H9 (cell line): ENCODE data around the gene EEF1AKMT3. TPM values are rescaled to one million over a fixed set of nuclear protein-coding genes. Genes with fewer than 3 reads are reported as not detected.

ENCODE experiments used
- DNase-seq: peaks from one replicate; pipeline ENCODE4 v3.0.0-alpha.2; 2017
- H2AFZ ChIP-seq: one replicate; pipeline ENCODE4 v1.6.1; 2013; ENCODE audit warnings: mild to moderate bottlenecking, low read length, control low read depth, moderate library complexity
- H2AK5ac ChIP-seq: 2 replicates; pipeline ENCODE4 v1.6.1; 2013; ENCODE audit warnings: low read length, control low read depth, mixed read lengths; ENCODE audit not compliant: insufficient read length
- H2BK120ac ChIP-seq: one replicate; pipeline ENCODE4 v1.6.1; 2013; ENCODE audit warnings: low read depth, mild to moderate bottlenecking, low read length, control low read depth, inconsistent platforms; ENCODE audit not compliant: poor library complexity, severe bottlenecking
- H2BK12ac ChIP-seq: 2 replicates; pipeline ENCODE4 v1.6.1; 2013; ENCODE audit warnings: low read length, control low read depth, mixed read lengths, low read depth; ENCODE audit not compliant: insufficient read length
- H2BK15ac ChIP-seq: 2 replicates; pipeline ENCODE4 v1.6.1; 2013; ENCODE audit warnings: low read depth, low read length, control low read depth
- H2BK20ac ChIP-seq: one replicate; pipeline ENCODE4 v1.6.1; 2013; ENCODE audit warnings: low read depth, mild to moderate bottlenecking, low read length, control low read depth, inconsistent platforms; ENCODE audit not compliant: poor library complexity, severe bottlenecking
- H2BK5ac ChIP-seq: 2 replicates; pipeline ENCODE4 v1.6.1; 2013; ENCODE audit warnings: low read length, control low read depth, mixed read lengths; ENCODE audit not compliant: insufficient read length
- H3K14ac ChIP-seq: 2 replicates; pipeline ENCODE4 v1.6.1; 2013; ENCODE audit warnings: low read length, control low read depth; ENCODE audit not compliant: insufficient read depth
- H3K18ac ChIP-seq: 2 replicates; pipeline ENCODE4 v1.6.1; 2013; ENCODE audit warnings: low read depth, mild to moderate bottlenecking, mixed read lengths, low read length, control low read depth; ENCODE audit not compliant: insufficient read length
- H3K23ac ChIP-seq: 2 replicates; pipeline ENCODE4 v1.6.1; 2013; ENCODE audit warnings: low read length, control low read depth, mixed read lengths, low read depth; ENCODE audit not compliant: insufficient read length
- H3K23me2 ChIP-seq: 2 replicates; pipeline ENCODE4 v1.6.1; 2013; ENCODE audit warnings: low read depth, mild to moderate bottlenecking, mixed read lengths, low read length, control low read depth; ENCODE audit not compliant: insufficient read length, poor library complexity, severe bottlenecking
- H3K27ac ChIP-seq: 2 replicates; pipeline ENCODE4 v1.5.1; 2013; ENCODE audit warnings: low read length, control low read depth, mixed read lengths, low read depth; ENCODE audit not compliant: insufficient read length
- H3K27me3 ChIP-seq: 2 replicates; pipeline ENCODE4 v1.6.1; 2013; ENCODE audit warnings: low read length, control low read depth, inconsistent platforms; ENCODE audit not compliant: insufficient read depth
- H3K4ac ChIP-seq: 2 replicates; pipeline ENCODE4 v1.6.1; 2013; ENCODE audit warnings: low read depth, mild to moderate bottlenecking, control low read depth, inconsistent platforms, low read length, moderate library complexity
- H3K4me1 ChIP-seq: 2 replicates; pipeline ENCODE4 v1.6.1; 2013; ENCODE audit warnings: low read length, control low read depth, inconsistent platforms; ENCODE audit not compliant: insufficient read depth
- H3K4me2 ChIP-seq: 2 replicates; pipeline ENCODE4 v1.6.1; 2013; ENCODE audit warnings: low read length, control low read depth, mixed read lengths; ENCODE audit not compliant: insufficient read length, insufficient read depth
- H3K56ac ChIP-seq: 2 replicates; pipeline ENCODE4 v1.6.1; 2013; ENCODE audit warnings: low read depth, mild to moderate bottlenecking, mixed read lengths, low read length, control low read depth; ENCODE audit not compliant: insufficient read length
- H3K79me1 ChIP-seq: 2 replicates; pipeline ENCODE4 v1.6.1; 2013; ENCODE audit warnings: low read depth, mild to moderate bottlenecking, moderate library complexity, low read length, control low read depth, inconsistent platforms; ENCODE audit not compliant: insufficient read depth, poor library complexity, severe bottlenecking
- H3K79me2 ChIP-seq: 2 replicates; pipeline ENCODE4 v1.6.1; 2013; ENCODE audit warnings: low read length, control low read depth, inconsistent platforms; ENCODE audit not compliant: insufficient read depth
- H3K9ac ChIP-seq: 2 replicates; pipeline ENCODE4 v1.6.1; 2013; ENCODE audit warnings: low read length, control low read depth, mixed read lengths; ENCODE audit not compliant: insufficient read length; ENCODE audit errors: extremely low read depth
- H3K9me3 ChIP-seq: one replicate; pipeline ENCODE4 v1.6.1; 2013; ENCODE audit warnings: low read depth, low read length, inconsistent platforms; ENCODE audit not compliant: control insufficient read depth
- H3T11ph ChIP-seq: one replicate; pipeline ENCODE4 v1.6.1; 2013; ENCODE audit warnings: mild to moderate bottlenecking, low read length, control low read depth, inconsistent platforms
- H4K20me1 ChIP-seq: one replicate; pipeline ENCODE4 v1.6.1; 2013; ENCODE audit not compliant: control insufficient read depth, insufficient read length, insufficient read depth
- H4K5ac ChIP-seq: 2 replicates; pipeline ENCODE4 v1.6.1; 2013; ENCODE audit warnings: low read depth, mild to moderate bottlenecking, mixed read lengths, low read length, control low read depth; ENCODE audit not compliant: insufficient read length
- H4K8ac ChIP-seq: replicated peaks from 2 replicates; pipeline ENCODE4 v1.6.1; 2013; ENCODE audit warnings: low read length, control low read depth, mixed read lengths, low read depth; ENCODE audit not compliant: insufficient read length
- H4K91ac ChIP-seq: 2 replicates; pipeline ENCODE4 v1.6.1; 2013; ENCODE audit warnings: low read depth, mild to moderate bottlenecking, moderate library complexity, mixed read lengths, low read length, control low read depth; ENCODE audit not compliant: insufficient read length
- H3K27ac Mint-ChIP-seq, 3 experiments: 2 replicates in 2 of 3; 3 replicates in 1 of 3; pipeline ENCODE4 v1.8.0; 2020 to 2021; ENCODE audit warnings: mixed read lengths in 3 of 3, mild to moderate bottlenecking in 1 of 3, moderate library complexity in 1 of 3
- H3K27me3 Mint-ChIP-seq: 2 replicates; pipeline ENCODE4 v1.8.0; 2021; ENCODE audit warnings: low read depth, mild to moderate bottlenecking, moderate library complexity, mixed read lengths
- H3K36me3 Mint-ChIP-seq, 3 experiments: 2 replicates in 2 of 3; 3 replicates in 1 of 3; pipeline ENCODE4 v1.8.0; 2020 to 2021; ENCODE audit warnings: low read depth in 3 of 3, mixed read lengths in 3 of 3; ENCODE audit not compliant: insufficient read depth in 1 of 3
- H3K4me1 Mint-ChIP-seq, 2 experiments: 2 replicates each; pipeline ENCODE4 v1.8.0; 2020; ENCODE audit warnings: mixed read lengths in 2 of 2
- H3K4me3 Mint-ChIP-seq, 2 experiments: 2 replicates in 1 of 2; 3 replicates in 1 of 2; pipeline ENCODE4 v1.8.0; 2020 to 2021; ENCODE audit warnings: mild to moderate bottlenecking in 2 of 2, mixed read lengths in 2 of 2, moderate library complexity in 1 of 2
- H3K9me3 Mint-ChIP-seq, 2 experiments: 2 replicates in 1 of 2; 3 replicates in 1 of 2; pipeline ENCODE4 v1.8.0; 2020; ENCODE audit warnings: mild to moderate bottlenecking in 2 of 2, mixed read lengths in 2 of 2, moderate library complexity in 1 of 2
- WGBS: extraction: QIAGEN DNeasy Blood & Tissue Kit; methylation state at CpG from one replicate; pipeline ENCODE4 v1.1.7; 2013; ENCODE audit warnings: missing lambda C conversion rate, low lambda C conversion rate, mixed read lengths; ENCODE audit not compliant: insufficient read length; ENCODE audit errors: extremely low coverage; 5-methylcytosine and 5-hydroxymethylcytosine counted together
- total RNA-seq: library from RNA; stranded (reverse); gene quantifications from 2 replicates; pipeline ENCODE4 v1.2.1, GENCODE V29; 2021
- TF ChIP-seq, protein P1 (sequence below): fragments of 200-600 bp; sonication (generic); conservative IDR thresholded peaks from 3 replicates; pipeline ENCODE4 v1.8.0; 2021; ENCODE audit warnings: antibody characterized with exemption, mild to moderate bottlenecking

The EEF1AKMT3 gene
- total RNA-seq, 1 experiment from 2014 or later, result 2.9 TPM

DNA sequence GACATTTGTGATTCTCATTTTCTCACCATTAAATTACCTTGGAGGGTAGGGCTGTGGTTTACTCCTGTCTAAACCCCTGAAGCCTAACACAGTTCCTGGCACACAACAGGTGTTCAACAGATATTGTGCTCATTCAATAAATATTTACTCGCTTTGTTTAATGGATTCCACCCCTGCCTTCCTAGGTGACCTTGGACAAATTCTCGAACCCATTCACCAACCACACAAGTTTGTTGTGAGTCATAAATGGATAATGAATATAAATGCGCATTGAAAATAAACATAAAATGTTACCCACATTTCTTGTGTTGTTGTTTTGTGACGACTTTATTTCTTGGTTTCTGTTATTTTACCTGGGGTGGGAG lies 9.8 kb downstream of the EEF1AKMT3 start:
- no peaks in the 10 kb centered on the region for H3K27me3 ChIP-seq
- H3K79me2 ChIP-seq, result no peaks in the 10 kb centered on the region; the same call in 1 of the 2 replicates
- no peaks in the 10 kb centered on the region for H3K4me1 ChIP-seq
- H3K23ac ChIP-seq, result no peak overlapping the region
- no CpG with 5 or more reads among the region's 4 CpGs for WGBS
- no peak overlapping the region for H4K91ac ChIP-seq
- H3K56ac ChIP-seq, result no peak overlapping the region
- H3K4ac ChIP-seq, result no peak overlapping the region
- H2BK120ac ChIP-seq, result no peak overlapping the region
- no peak overlapping the region for H2AK5ac ChIP-seq
- H3K4me2 ChIP-seq, result no peak overlapping the region
- Mint-ChIP-seq H3K36me3 (peaks cover 16 to 30% (median 18%) of the 10 kb centered on the region in 3 experiments), H3K9me3 (peaks cover 0 to 3% of the 10 kb centered on the region in 2 experiments; a peak in 2 of 5 replicates), H3K4me1 (peaks cover 4 to 7% of the 10 kb centered on the region in 2 experiments), H3K27me3 (no peaks in the 10 kb centered on the region), H3K4me3 (peak overlapping the region; percentile 100; a peak in 4 of 5 replicates), H3K27ac (no peak overlapping the region)
- H4K20me1 ChIP-seq, result no peaks in the 10 kb centered on the region
- DNase-seq, result no peak
- H3T11ph ChIP-seq, result no peak overlapping the region
- H3K9ac ChIP-seq, result no peak overlapping the region
- H4K8ac ChIP-seq, result no peak overlapping the region
- H2AFZ ChIP-seq, result no peak overlapping the region
- no peak overlapping the region for H2BK12ac ChIP-seq
- no peak overlapping the region for H3K18ac ChIP-seq
- peaks cover 5% of the 10 kb centered on the region for H3K23me2 ChIP-seq
- H3K9me3 ChIP-seq, result no peaks in the 10 kb centered on the region
- H2BK5ac ChIP-seq, result no peak overlapping the region
- H3K14ac ChIP-seq, result no peak overlapping the region
- H4K5ac ChIP-seq, result no peak overlapping the region
- H2BK20ac ChIP-seq, result no peak overlapping the region
- no peak overlapping the region for H2BK15ac ChIP-seq
- TF ChIP-seq, protein P1, sequence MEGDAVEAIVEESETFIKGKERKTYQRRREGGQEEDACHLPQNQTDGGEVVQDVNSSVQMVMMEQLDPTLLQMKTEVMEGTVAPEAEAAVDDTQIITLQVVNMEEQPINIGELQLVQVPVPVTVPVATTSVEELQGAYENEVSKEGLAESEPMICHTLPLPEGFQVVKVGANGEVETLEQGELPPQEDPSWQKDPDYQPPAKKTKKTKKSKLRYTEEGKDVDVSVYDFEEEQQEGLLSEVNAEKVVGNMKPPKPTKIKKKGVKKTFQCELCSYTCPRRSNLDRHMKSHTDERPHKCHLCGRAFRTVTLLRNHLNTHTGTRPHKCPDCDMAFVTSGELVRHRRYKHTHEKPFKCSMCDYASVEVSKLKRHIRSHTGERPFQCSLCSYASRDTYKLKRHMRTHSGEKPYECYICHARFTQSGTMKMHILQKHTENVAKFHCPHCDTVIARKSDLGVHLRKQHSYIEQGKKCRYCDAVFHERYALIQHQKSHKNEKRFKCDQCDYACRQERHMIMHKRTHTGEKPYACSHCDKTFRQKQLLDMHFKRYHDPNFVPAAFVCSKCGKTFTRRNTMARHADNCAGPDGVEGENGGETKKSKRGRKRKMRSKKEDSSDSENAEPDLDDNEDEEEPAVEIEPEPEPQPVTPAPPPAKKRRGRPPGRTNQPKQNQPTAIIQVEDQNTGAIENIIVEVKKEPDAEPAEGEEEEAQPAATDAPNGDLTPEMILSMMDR, result no peak
- H3K79me1 ChIP-seq, result no peaks in the 10 kb centered on the region
- H3K27ac ChIP-seq, result no peak overlapping the region
